NCI-H460 (cell line): ENCODE measurements around the gene PRKCA. TPM values are rescaled to one million over a fixed set of nuclear protein-coding genes. Genes with fewer than 3 reads are reported as not detected.
A peak's percentile ranks its signal among the peaks of the same experiment; 100 is the strongest.
"Not testable (repeated sequence)": the region's sequence is repeated elsewhere in the genome, so short reads cannot be mapped to it uniquely, and the experiment has no call there.

Experiments
- DNase-seq: peaks from one replicate; pipeline ENCODE4 v3.0.0-alpha.2; 2016; ENCODE audit warnings: low read depth; ENCODE audit errors: extremely low read depth
- total RNA-seq: library from RNA; depleted of rRNA; stranded (reverse); fragments of >200 nt; shearing (Covaris generic); gene quantifications from 2 replicates; pipeline ENCODE4 v1.2.3, GENCODE V29; 2014

PRKCA gene
- total RNA-seq, 1 experiment from 2014 or later, result 13.6 TPM

- DNase-seq, result no peak
These were observed 414.0 kb downstream of the PRKCA start for GRCh38 chr17:66716236-66717026.

- DNase-seq, result no peak
These were observed 415.2 kb downstream of the PRKCA start for GRCh38 chr17:66717641-66718058.

GRCh38 chr17:66720027-66720426 is 417.6 kb downstream of the PRKCA start:
- no peak for DNase-seq

GRCh38 chr17:66720567-66720966 is 418.2 kb downstream of the PRKCA start:
- DNase-seq, result no peak

- DNase-seq, result no peak
These were observed 419.9 kb downstream of the PRKCA start for GRCh38 chr17:66722341-66722740.

GRCh38 chr17:66724581-66725341 is 422.3 kb downstream of the PRKCA start:
- DNase-seq, result no peak

- not testable (repeated sequence) for DNase-seq
These were observed 423.0 kb downstream of the PRKCA start for GRCh38 chr17:66725438-66725837.

- no peak for DNase-seq
These were observed 423.5 kb downstream of the PRKCA start for GRCh38 chr17:66725956-66726355.

GRCh38 chr17:66726371-66726770 is 424.0 kb downstream of the PRKCA start:
- DNase-seq, result no peak

- DNase-seq, result no peak
These were observed 424.4 kb downstream of the PRKCA start for GRCh38 chr17:66726846-66727245.

GRCh38 chr17:66727634-66728570 is 425.5 kb downstream of the PRKCA start:
- peak; percentile 54 for DNase-seq

- DNase-seq, result no peak
These were observed 428.1 kb downstream of the PRKCA start for GRCh38 chr17:66730461-66730923.

- DNase-seq, result no peak
These were observed 431.3 kb downstream of the PRKCA start for GRCh38 chr17:66733759-66734158.

GRCh38 chr17:66734186-66734943 is 432.0 kb downstream of the PRKCA start:
- no peak for DNase-seq

GRCh38 chr17:66737524-66737923 is 435.1 kb downstream of the PRKCA start:
- DNase-seq, result no peak

- DNase-seq, result no peak
These were observed 435.9 kb downstream of the PRKCA start for GRCh38 chr17:66738301-66738700.

- no peak for DNase-seq
These were observed 437.1 kb downstream of the PRKCA start for GRCh38 chr17:66739553-66739952.

- no peak for DNase-seq
These were observed 437.8 kb downstream of the PRKCA start for GRCh38 chr17:66740226-66740625.

- DNase-seq, result no peak
These were observed 441.1 kb downstream of the PRKCA start for GRCh38 chr17:66743511-66743910.

GRCh38 chr17:66746736-66747135 is 444.3 kb downstream of the PRKCA start:
- DNase-seq, result no peak
